CD4-positive, alpha-beta T cell (primary cell): ENCODE results near the gene HELZ. TPM values are rescaled to one million over a fixed set of nuclear protein-coding genes. Genes with fewer than 3 reads are reported as not detected.

ENCODE experiments used
- ATAC-seq: fragments of 200-7000 bp; cut with Tn5 transposase; one replicate; pipeline ENCODE4 v1.10.0; 2022; ENCODE audit warnings: mild to moderate bottlenecking; ENCODE audit not compliant: poor library complexity
- CTCF ChIA-PET: fragments of 350-600 bp; sonication (Branson Sonifier 250); formaldehyde crosslinking; loops from one replicate; lab custom pipeline; 2021; ENCODE audit warnings: antibody characterized with exemption, inconsistent platforms; lab: Charles Lee
- POLR2A ChIA-PET: fragments of 350-600 bp; sonication (Branson Sonifier 250); formaldehyde crosslinking; loops from one replicate; lab custom pipeline; 2021; ENCODE audit warnings: antibody characterized with exemption, inconsistent platforms; lab: Charles Lee
- DNase-seq, 14 experiments: peaks; one replicate each; pipeline ENCODE4 v3.0.0-alpha.2; 2013 to 2020; ENCODE audit warnings: mixed read lengths in 2 of 14
- H3K27ac ChIP-seq, 2 donors: one replicate each; pipeline versions ENCODE4 v1.5.1 to v1.7.0; 2013; ENCODE audit warnings: low read length in 2 of 2, low read depth in 1 of 2, mild to moderate bottlenecking in 1 of 2
- H3K27me3 ChIP-seq, 2 experiments: 1 replicate in 1 of 2; 2 replicates in 1 of 2; pipeline versions ENCODE4 v1.6.1 to v1.7.0; 2013; ENCODE audit warnings: low read length in 2 of 2, control low read depth in 1 of 2, mild to moderate bottlenecking in 1 of 2, moderate library complexity in 1 of 2; ENCODE audit not compliant: insufficient read depth in 2 of 2, control insufficient read depth in 1 of 2
- H3K36me3 ChIP-seq: one replicate; pipeline ENCODE4 v1.6.1; 2013; ENCODE audit warnings: low read length, control low read depth; ENCODE audit not compliant: insufficient read depth
- H3K4me1 ChIP-seq: one replicate; pipeline ENCODE4 v1.6.1; 2013; ENCODE audit warnings: low read length, control low read depth; ENCODE audit not compliant: insufficient read depth
- H3K4me3 ChIP-seq: one replicate; pipeline ENCODE4 v1.5.1; 2013; ENCODE audit warnings: mild to moderate bottlenecking, low read length, moderate library complexity
- H3K9me3 ChIP-seq, 2 experiments: 1 replicate in 1 of 2; 2 replicates in 1 of 2; pipeline versions ENCODE4 v1.6.1 to v1.7.0; 2013; ENCODE audit warnings: low read length in 2 of 2, mild to moderate bottlenecking in 2 of 2, control low read depth in 1 of 2, moderate library complexity in 1 of 2; ENCODE audit not compliant: control insufficient read depth in 1 of 2, insufficient read depth in 1 of 2
- H3K27ac Mint-ChIP-seq: one replicate; pipeline ENCODE4 v1.8.0; 2020; ENCODE audit warnings: mixed read lengths
- H3K27me3 Mint-ChIP-seq: one replicate; pipeline ENCODE4 v1.8.0; 2021; ENCODE audit warnings: mixed read lengths
- H3K36me3 Mint-ChIP-seq: one replicate; pipeline ENCODE4 v1.8.0; 2021; ENCODE audit warnings: low read depth, mixed read lengths
- H3K4me1 Mint-ChIP-seq: one replicate; pipeline ENCODE4 v1.8.0; 2021; ENCODE audit warnings: low read depth, mixed read lengths
- H3K4me3 Mint-ChIP-seq: one replicate; pipeline ENCODE4 v1.8.0; 2020; ENCODE audit warnings: mild to moderate bottlenecking, mixed read lengths
- H3K9me3 Mint-ChIP-seq: one replicate; pipeline ENCODE4 v1.8.0; 2020; ENCODE audit warnings: mixed read lengths
- intact Hi-C, 2 experiments: fragments of 100-400 bp; cut with DNase I in 1 of 2; cut with micrococcal nuclease in 1 of 2; formaldehyde crosslinking; loops; one replicate each; pipeline versions ENCODE4 v1.15.1 to v1.9.0; 2023 to 2025; cut with DNase I, micrococcal nuclease
- total RNA-seq, 174 experiments: library from RNA in 2 of 174; stranded (reverse) in 2 of 174; gene quantifications; one replicate each; pipeline ENCODE4 v1.2.3 and lab custom pipeline; 2021 to 2026
- TF ChIP-seq, protein P1 (sequence below): fragments of 200-600 bp; IDR thresholded peaks from one replicate; pipeline ENCODE4 v1.8.0; 2022; ENCODE audit warnings: antibody characterized with exemption, mild to moderate bottlenecking

HELZ gene
- total RNA-seq, 2 experiments from 2014 or later: 94.8 to 107 TPM

DNA sequence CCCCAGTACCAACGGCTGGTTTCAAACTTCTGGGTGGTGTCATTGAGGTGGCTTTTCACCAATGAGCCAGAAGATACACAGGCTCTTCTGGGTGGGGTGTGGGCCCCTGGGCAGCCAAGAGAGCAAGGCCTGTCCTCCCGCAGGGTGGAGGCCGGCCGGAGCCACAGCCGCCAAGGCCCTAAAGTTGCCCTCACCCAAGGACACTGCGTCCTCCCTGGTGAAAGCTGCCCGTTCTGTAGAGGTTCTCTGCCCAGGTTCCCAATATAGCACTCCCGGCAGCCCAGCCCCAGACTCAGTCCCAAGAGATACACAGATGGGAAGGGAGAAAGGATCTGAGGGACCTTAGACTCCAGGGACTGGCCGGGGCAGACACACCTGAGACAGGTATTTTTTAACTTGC lies 211.4 kb downstream of the HELZ start:
- no peaks in the 10 kb centered on the region for H3K9me3 Mint-ChIP-seq
- Histone ChIP-seq H3K27ac (no peak overlapping the region), H3K27me3 (no peaks in the 10 kb centered on the region), H3K36me3 (no peaks in the 10 kb centered on the region), H3K4me3 (no peak overlapping the region), H3K4me1 (no peaks in the 10 kb centered on the region), H3K9me3 (no peaks in the 10 kb centered on the region)
- peaks cover 5% of the 10 kb centered on the region for H3K27me3 Mint-ChIP-seq
- no peak overlapping the region for H3K27ac Mint-ChIP-seq
- POLR2A ChIA-PET: no interaction called here
- intact Hi-C loops: no loop called here
- DNase-seq (no peak), ATAC-seq (no peak)
- TF ChIP-seq, protein P1, sequence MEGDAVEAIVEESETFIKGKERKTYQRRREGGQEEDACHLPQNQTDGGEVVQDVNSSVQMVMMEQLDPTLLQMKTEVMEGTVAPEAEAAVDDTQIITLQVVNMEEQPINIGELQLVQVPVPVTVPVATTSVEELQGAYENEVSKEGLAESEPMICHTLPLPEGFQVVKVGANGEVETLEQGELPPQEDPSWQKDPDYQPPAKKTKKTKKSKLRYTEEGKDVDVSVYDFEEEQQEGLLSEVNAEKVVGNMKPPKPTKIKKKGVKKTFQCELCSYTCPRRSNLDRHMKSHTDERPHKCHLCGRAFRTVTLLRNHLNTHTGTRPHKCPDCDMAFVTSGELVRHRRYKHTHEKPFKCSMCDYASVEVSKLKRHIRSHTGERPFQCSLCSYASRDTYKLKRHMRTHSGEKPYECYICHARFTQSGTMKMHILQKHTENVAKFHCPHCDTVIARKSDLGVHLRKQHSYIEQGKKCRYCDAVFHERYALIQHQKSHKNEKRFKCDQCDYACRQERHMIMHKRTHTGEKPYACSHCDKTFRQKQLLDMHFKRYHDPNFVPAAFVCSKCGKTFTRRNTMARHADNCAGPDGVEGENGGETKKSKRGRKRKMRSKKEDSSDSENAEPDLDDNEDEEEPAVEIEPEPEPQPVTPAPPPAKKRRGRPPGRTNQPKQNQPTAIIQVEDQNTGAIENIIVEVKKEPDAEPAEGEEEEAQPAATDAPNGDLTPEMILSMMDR: no peak
- H3K36me3 Mint-ChIP-seq: no peaks in the 10 kb centered on the region
- CTCF ChIA-PET: no interaction called here
- H3K4me1 Mint-ChIP-seq: no peaks in the 10 kb centered on the region
- H3K4me3 Mint-ChIP-seq: no peak overlapping the region

DNA sequence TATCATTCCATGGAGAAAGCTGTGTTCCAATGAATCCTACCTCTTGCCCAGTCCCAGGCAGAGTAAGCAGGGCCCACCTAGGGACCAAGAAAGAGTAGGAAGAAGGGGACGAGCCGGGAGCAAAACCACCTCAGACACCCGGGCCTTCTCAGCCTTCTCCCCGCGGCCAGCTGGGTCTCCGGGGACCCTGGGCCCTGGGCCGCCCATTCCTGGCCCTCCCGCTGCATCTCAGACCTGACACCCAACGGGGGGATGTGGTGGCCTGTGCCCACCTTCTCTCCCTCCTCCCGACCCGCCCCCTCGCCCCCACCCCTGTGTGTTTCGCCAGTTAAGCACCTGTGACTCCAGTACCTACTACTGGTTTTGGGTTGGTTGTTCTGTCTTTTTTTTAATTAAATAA lies 212.0 kb downstream of the HELZ start:
- Histone ChIP-seq H3K9me3 (no peaks in the 10 kb centered on the region), H3K4me3 (no peak overlapping the region), H3K27me3 (no peaks in the 10 kb centered on the region), H3K4me1 (no peaks in the 10 kb centered on the region), H3K36me3 (no peaks in the 10 kb centered on the region), H3K27ac (no peak overlapping the region)
- Mint-ChIP-seq H3K27ac (no peak overlapping the region), H3K4me3 (no peak overlapping the region), H3K9me3 (no peaks in the 10 kb centered on the region), H3K27me3 (peaks cover 5% of the 10 kb centered on the region), H3K4me1 (no peaks in the 10 kb centered on the region), H3K36me3 (no peaks in the 10 kb centered on the region)
- DNase-seq (no peak), ATAC-seq (no peak)
- TF ChIP-seq, protein P1: no peak
- intact Hi-C loops: no loop called here
- ChIA-PET CTCF (no interaction called here), POLR2A (no interaction called here)

DNA sequence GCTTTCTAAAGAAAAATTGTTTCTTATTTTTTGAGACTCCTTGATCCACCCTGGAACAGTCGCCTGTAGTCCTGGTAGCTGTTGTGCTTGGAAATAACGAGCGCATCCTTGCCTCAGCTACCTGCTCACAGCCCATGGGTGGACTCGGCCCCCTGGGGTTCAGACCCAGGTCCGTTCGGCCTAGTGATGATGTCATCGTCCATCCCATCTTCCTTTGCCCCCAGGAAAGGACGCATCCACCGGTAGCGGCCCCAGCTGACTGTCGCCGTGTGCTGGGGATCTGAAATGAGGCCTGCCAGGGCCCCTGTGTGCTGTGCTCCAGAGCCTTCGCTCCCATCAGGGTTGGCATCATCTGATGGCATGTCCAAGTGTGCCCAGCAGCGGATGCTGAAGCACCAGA lies 212.6 kb downstream of the HELZ start:
- Histone ChIP-seq H3K4me1 (no peaks in the 10 kb centered on the region), H3K27ac (no peak overlapping the region), H3K36me3 (no peaks in the 10 kb centered on the region), H3K27me3 (no peaks in the 10 kb centered on the region), H3K9me3 (no peaks in the 10 kb centered on the region), H3K4me3 (no peak overlapping the region)
- Mint-ChIP-seq H3K27ac (no peak overlapping the region), H3K9me3 (no peaks in the 10 kb centered on the region), H3K36me3 (no peaks in the 10 kb centered on the region), H3K27me3 (peaks cover 5% of the 10 kb centered on the region), H3K4me3 (no peak overlapping the region), H3K4me1 (no peaks in the 10 kb centered on the region)
- intact Hi-C loops: no loop called here
- ChIA-PET CTCF (no interaction called here), POLR2A (no interaction called here)
- ATAC-seq (no peak), DNase-seq (no peak)
- TF ChIP-seq, protein P1: no peak
